HG02852 (cell line): ENCODE measurements around the gene OR2D2.
"Not testable (repeated sequence)": the region's sequence is repeated elsewhere in the genome, so short reads cannot be mapped to it uniquely, and the experiment has no call there.

Experiments
- ATAC-seq: cut with Tn5 transposase; IDR thresholded peaks from one replicate; pipeline ENCODE4 v1.9.1; 2021; ENCODE audit warnings: mild to moderate bottlenecking, moderate library complexity; ENCODE audit not compliant: unreplicated experiment

OR2D2 gene

GRCh38 chr11:6892400-6892799, at the start of gene OR2D2:
Gene OR2D2, minus strand, starts transcription at chr11:6892500. Its CDS starts 0 bp downstream, at chr11:6892500.
- ATAC-seq = no peak

GRCh38 chr11:6941970-6942369, 49.7 kb upstream of the OR2D2 start:
- no peak for ATAC-seq

- ATAC-seq = no peak
These were observed 39.8 kb upstream of the OR2D2 start for GRCh38 chr11:6932145-6932544.

- no peak for ATAC-seq
These were observed 38.9 kb upstream of the OR2D2 start for GRCh38 chr11:6931146-6931713.

- no peak for ATAC-seq
These were observed 36.6 kb upstream of the OR2D2 start for GRCh38 chr11:6928916-6929315.

GRCh38 chr11:6927030-6927617, 34.8 kb upstream of the OR2D2 start:
- peak; percentile 65 for ATAC-seq

GRCh38 chr11:6926208-6927029, 34.1 kb upstream of the OR2D2 start, which contains the start of gene ZNF215:
Gene ZNF215, plus strand, starts transcription at chr11:6926426. Its CDS starts 5,847 bp downstream, at chr11:6932273.
- ATAC-seq = peak; percentile 64

- ATAC-seq = peak; percentile 19
These were observed 33.4 kb upstream of the OR2D2 start for GRCh38 chr11:6925636-6926207.

- no peak for ATAC-seq
These were observed 32.8 kb upstream of the OR2D2 start for GRCh38 chr11:6925007-6925577.

- ATAC-seq = no peak
These were observed 28.4 kb upstream of the OR2D2 start, which contains the start of gene OR2D3 for GRCh38 chr11:6920702-6921101. Gene OR2D3, plus strand, starts transcription at chr11:6921002. Its CDS starts 0 bp downstream, at chr11:6921002.

GRCh38 chr11:6919698-6920097, 27.4 kb upstream of the OR2D2 start:
- no peak for ATAC-seq

GRCh38 chr11:6911948-6912347, 19.6 kb upstream of the OR2D2 start:
- ATAC-seq = no peak

GRCh38 chr11:6911378-6911777, 19.1 kb upstream of the OR2D2 start:
- ATAC-seq = no peak

GRCh38 chr11:6904804-6905203, 12.5 kb upstream of the OR2D2 start:
- not testable (repeated sequence) for ATAC-seq

GRCh38 chr11:6900327-6900999, 8.2 kb upstream of the OR2D2 start:
- no peak for ATAC-seq

- ATAC-seq = no peak
These were observed 6.6 kb upstream of the OR2D2 start for GRCh38 chr11:6898911-6899310.

- ATAC-seq = peak; percentile 79
These were observed 2.7 kb upstream of the OR2D2 start for GRCh38 chr11:6895010-6895409.

GRCh38 chr11:6894097-6894496, 1.8 kb upstream of the OR2D2 start:
- no peak for ATAC-seq

- ATAC-seq = no peak
These were observed 2.5 kb downstream of the OR2D2 start for GRCh38 chr11:6889835-6890234.

GRCh38 chr11:6888830-6889229, 3.5 kb downstream of the OR2D2 start:
- no peak for ATAC-seq

- ATAC-seq = not testable (repeated sequence)
These were observed 4.6 kb downstream of the OR2D2 start for GRCh38 chr11:6887711-6888110.
